ENCODE measurements around the gene GLMP. TPM values are rescaled to one million over a fixed set of nuclear protein-coding genes. Genes with fewer than 3 reads are reported as not detected.

Gene GLMP
- total RNA-seq, 2 donors from 2014 or later, result 70.3 to 85.1 TPM

DNA sequence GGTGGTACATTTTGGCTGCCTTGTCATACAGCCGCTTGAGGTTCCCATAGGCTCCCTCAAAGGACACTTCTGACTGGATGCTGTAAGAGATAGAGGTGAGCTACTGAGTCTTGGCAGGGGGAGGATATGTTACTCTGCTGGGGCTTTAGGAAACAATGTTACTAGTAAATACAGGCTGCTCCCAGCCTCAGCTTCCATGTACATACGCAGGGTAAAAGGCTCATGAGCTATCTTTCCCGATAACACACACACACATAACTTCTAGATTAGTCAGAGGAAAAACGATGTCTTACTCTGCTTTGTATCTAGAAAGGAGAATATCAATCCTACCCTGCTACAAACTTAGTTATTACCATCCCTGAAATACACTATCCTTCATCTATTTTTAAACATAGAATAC is 27.1 kb downstream of the GLMP start:
- peaks cover 2% of the 10 kb centered on the region for H3K4me1 Mint-ChIP-seq
- TF ChIP-seq, protein P1, sequence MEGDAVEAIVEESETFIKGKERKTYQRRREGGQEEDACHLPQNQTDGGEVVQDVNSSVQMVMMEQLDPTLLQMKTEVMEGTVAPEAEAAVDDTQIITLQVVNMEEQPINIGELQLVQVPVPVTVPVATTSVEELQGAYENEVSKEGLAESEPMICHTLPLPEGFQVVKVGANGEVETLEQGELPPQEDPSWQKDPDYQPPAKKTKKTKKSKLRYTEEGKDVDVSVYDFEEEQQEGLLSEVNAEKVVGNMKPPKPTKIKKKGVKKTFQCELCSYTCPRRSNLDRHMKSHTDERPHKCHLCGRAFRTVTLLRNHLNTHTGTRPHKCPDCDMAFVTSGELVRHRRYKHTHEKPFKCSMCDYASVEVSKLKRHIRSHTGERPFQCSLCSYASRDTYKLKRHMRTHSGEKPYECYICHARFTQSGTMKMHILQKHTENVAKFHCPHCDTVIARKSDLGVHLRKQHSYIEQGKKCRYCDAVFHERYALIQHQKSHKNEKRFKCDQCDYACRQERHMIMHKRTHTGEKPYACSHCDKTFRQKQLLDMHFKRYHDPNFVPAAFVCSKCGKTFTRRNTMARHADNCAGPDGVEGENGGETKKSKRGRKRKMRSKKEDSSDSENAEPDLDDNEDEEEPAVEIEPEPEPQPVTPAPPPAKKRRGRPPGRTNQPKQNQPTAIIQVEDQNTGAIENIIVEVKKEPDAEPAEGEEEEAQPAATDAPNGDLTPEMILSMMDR (conservative IDR thresholded peaks at IDR 0.05), result no peak

GRCh38 chr1:156266051-156266450 is 29.4 kb downstream of the GLMP start:
- no peaks in the 10 kb centered on the region for H3K9me3 ChIP-seq (ENCODE audit: control insufficient read depth, low read length)
- WGBS, 2 experiments (ENCODE audit: insufficient coverage in 1 of 2, insufficient read length in 1 of 2), result 92% methylated on average over 13 of the region's 13 CpGs
- peaks cover 74% of the 10 kb centered on the region for H3K36me3 Mint-ChIP-seq (ENCODE audit: low read depth)

More for the DNA sequence above, 27.1 kb downstream of the GLMP start:
- Mint-ChIP-seq H3K27ac (no peak overlapping the region), H3K36me3 (ENCODE audit: low read depth) (peaks cover 77% of the 10 kb centered on the region), H3K27me3 (ENCODE audit: insufficient read depth) (no peaks in the 10 kb centered on the region), H3K4me3 (no peak overlapping the region), H3K9me3 (no peaks in the 10 kb centered on the region)
- H3K4me1 ChIP-seq (ENCODE audit: control insufficient read depth, insufficient read depth, low read length), result no peaks in the 10 kb centered on the region
- WGBS, 2 experiments (ENCODE audit: insufficient coverage in 1 of 2, insufficient read length in 1 of 2), result 82 to 99% methylated on average over 3 to 4 of the region's 4 CpGs
- no peaks in the 10 kb centered on the region for H3K27me3 ChIP-seq (ENCODE audit: control insufficient read depth, insufficient read depth, low read length, poor library complexity, severe bottlenecking)
- H3K4me3 ChIP-seq (ENCODE audit: low read length), result no peak overlapping the region
- no peak overlapping the region for H3K27ac ChIP-seq (ENCODE audit: low read depth, low read length)
- no peak for DNase-seq
- no peak overlapping the region for H3K9ac ChIP-seq (ENCODE audit: extremely low read depth, low read length, poor library complexity, severe bottlenecking)
- H3K36me3 ChIP-seq (ENCODE audit: control insufficient read depth, insufficient read depth, low read length), result peaks cover 87% of the 10 kb centered on the region
- H3K9me3 ChIP-seq (ENCODE audit: control insufficient read depth, low read length), result no peaks in the 10 kb centered on the region

GRCh38 chr1:156263288-156263655 is 32.2 kb downstream of the GLMP start:
- Histone ChIP-seq H3K27ac (ENCODE audit: low read depth, low read length) (no peak overlapping the region), H3K4me1 (ENCODE audit: control insufficient read depth, insufficient read depth, low read length) (no peaks in the 10 kb centered on the region), H3K9ac (ENCODE audit: extremely low read depth, low read length, poor library complexity, severe bottlenecking) (no peak overlapping the region), H3K9me3 (ENCODE audit: control insufficient read depth, low read length) (no peaks in the 10 kb centered on the region), H3K27me3 (ENCODE audit: control insufficient read depth, insufficient read depth, low read length, poor library complexity, severe bottlenecking) (no peaks in the 10 kb centered on the region), H3K36me3 (ENCODE audit: control insufficient read depth, insufficient read depth, low read length) (peaks cover 83% of the 10 kb centered on the region), H3K4me3 (ENCODE audit: low read length) (no peak overlapping the region)
- Mint-ChIP-seq H3K4me1 (no peaks in the 10 kb centered on the region), H3K9me3 (no peaks in the 10 kb centered on the region), H3K27me3 (ENCODE audit: insufficient read depth) (no peaks in the 10 kb centered on the region), H3K36me3 (ENCODE audit: low read depth) (peaks cover 85% of the 10 kb centered on the region), H3K4me3 (no peak overlapping the region), H3K27ac (no peak overlapping the region)
- TF ChIP-seq, protein P1 (conservative IDR thresholded peaks at IDR 0.05), result no peak
- no peak for DNase-seq
- 95 to 97% methylated on average over 6 to 9 of the region's 9 CpGs for WGBS, 2 experiments (ENCODE audit: insufficient coverage in 1 of 2, insufficient read length in 1 of 2)

More at GRCh38 chr1:156266051-156266450, 29.4 kb downstream of the GLMP start:
- Histone ChIP-seq H3K27me3 (ENCODE audit: control insufficient read depth, insufficient read depth, low read length, poor library complexity, severe bottlenecking) (no peaks in the 10 kb centered on the region), H3K9ac (ENCODE audit: extremely low read depth, low read length, poor library complexity, severe bottlenecking) (no peak overlapping the region), H3K4me1 (ENCODE audit: control insufficient read depth, insufficient read depth, low read length) (no peaks in the 10 kb centered on the region), H3K4me3 (ENCODE audit: low read length) (no peak overlapping the region), H3K27ac (ENCODE audit: low read depth, low read length) (no peak overlapping the region), H3K36me3 (ENCODE audit: control insufficient read depth, insufficient read depth, low read length) (peaks cover 81% of the 10 kb centered on the region)
- H3K27ac Mint-ChIP-seq, result peak overlapping the region; percentile 35
- TF ChIP-seq, protein P1 (conservative IDR thresholded peaks at IDR 0.05), result no peak
- no peaks in the 10 kb centered on the region for H3K9me3 Mint-ChIP-seq
- no peaks in the 10 kb centered on the region for H3K27me3 Mint-ChIP-seq (ENCODE audit: insufficient read depth)
- no peak overlapping the region for H3K4me3 Mint-ChIP-seq
- no peak for DNase-seq
- H3K4me1 Mint-ChIP-seq, result no peaks in the 10 kb centered on the region
